Lung microvascular endothelial cell (primary cell): ENCODE data around the gene BTBD9. TPM values are rescaled to one million over a fixed set of nuclear protein-coding genes. Genes with fewer than 3 reads are reported as not detected.

Experiments
- DNase-seq, 2 donors: peaks; one replicate each; pipeline versions ENCODE4 v3.0.0 to v3.0.0-alpha.2; 2010; ENCODE audit warnings: low read depth in 2 of 2
- total RNA-seq: library from RNA; depleted of rRNA; stranded (reverse); fragments of >200 nt; gene quantifications from 2 replicates; pipeline ENCODE4 v1.2.1, GENCODE V29; 2014

Gene BTBD9
- total RNA-seq, 1 donor from 2014 or later: 7.1 TPM

GRCh38 chr6:38302838-38303237 is 336.9 kb downstream of the BTBD9 start:
- no peak for DNase-seq

DNA sequence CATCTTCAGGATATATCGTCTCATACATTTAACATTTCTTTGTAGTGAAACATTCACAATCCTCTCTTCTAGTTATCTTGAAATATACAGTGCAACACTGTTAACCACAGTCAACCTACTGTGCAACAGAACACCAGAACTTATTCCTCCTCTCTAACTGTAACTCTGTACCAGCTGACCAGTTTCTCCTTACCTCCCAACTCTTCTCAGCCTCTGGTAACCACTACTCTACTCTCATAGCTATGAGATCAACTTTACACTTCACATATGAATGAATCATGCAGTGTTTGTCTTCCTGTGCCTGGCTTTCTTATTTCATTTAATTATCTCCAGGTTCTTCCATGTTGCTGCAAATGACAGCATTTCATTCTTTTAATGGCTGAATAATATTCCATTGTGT is 337.6 kb downstream of the BTBD9 start:
- DNase-seq: peak in 1 of 2 donors; percentile 29

DNA sequence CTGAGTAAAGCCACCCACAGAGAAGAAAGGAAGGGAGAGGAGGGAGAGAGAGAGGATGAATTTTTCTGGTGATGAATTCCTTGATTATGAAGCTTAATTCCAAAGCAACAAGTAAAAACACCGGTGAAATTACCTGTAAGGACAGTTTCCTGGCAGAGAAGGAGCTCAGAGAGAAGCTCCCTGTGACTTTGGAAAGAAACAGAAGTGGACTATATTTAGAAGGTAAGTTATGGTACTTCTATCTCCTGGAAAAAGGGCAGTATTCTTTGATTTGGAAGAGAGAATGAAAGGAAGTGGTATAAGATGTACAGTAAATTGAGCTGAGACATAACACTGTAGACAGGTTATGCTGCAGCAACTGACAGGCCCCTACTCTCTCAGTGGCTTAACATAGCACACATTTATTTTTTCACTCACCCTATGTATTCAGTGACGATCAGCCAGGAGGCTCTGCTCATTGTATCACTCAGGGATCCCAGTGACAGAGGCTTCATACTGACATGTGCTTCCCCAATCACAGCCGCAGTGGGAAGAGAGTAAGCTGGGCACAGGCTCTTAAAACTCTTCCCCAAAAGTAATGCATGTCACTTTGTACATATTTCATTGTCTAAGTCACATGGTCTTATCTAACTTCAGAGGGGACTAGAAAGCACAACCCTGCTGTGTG is 349.5 kb downstream of the BTBD9 start:
- DNase-seq: no peak

DNA sequence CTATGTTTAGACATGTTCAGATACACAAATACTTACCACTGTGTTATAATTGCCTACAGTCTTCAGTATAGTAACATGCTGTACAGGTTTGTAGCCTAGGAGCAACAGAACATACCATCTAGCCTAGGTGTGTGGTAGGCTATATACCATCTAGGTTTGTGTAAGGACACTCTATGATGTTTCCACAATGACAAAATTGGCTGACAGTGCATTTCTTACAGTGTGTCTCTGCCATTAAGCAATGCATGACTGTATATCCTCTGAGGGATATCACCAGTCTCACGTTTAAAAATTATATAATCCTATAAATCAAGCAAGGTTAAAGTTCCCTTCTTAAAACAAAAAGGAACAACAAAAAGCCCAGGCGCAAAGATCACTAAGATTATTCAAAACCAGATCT is 352.2 kb downstream of the BTBD9 start:
- DNase-seq: no peak

GRCh38 chr6:38284802-38285394 is 354.8 kb downstream of the BTBD9 start:
- no peak for DNase-seq

- peak; percentile 9 to 76 for DNase-seq
Observed at GRCh38 chr6:38283734-38284362, 355.9 kb downstream of the BTBD9 start.

GRCh38 chr6:38282911-38283310 is 356.8 kb downstream of the BTBD9 start:
- DNase-seq: no peak

- DNase-seq: no peak
Observed at GRCh38 chr6:38281126-38281525, 358.6 kb downstream of the BTBD9 start.

DNA sequence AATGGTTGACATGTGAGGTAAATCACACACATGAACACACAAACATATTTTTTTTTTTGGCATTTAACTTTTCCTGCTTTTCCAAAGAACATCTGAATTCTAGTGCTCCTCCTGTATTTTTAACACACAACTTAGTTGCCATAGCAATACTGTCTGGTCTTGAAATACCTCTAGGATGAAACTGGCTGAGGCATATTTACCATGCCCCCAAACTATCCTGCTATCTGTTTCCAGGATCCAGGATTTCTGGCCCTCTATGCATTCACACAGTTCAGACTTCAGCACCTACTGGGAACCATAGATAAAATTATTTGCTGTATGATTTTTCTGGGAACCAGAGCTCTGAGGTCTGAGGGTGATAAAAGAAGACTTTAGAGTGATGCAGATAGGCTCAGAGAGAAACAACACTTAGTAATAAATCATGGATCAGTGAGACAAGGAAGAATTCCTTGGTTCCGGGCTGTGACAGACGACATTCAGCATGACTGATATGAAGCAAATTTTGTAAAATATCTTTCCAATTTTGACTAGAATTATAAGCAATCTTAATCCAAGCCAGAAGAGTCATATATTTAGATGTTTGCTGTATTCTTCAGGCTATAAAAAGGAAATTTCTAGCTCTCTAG is 359.7 kb downstream of the BTBD9 start:
- DNase-seq: no peak

DNA sequence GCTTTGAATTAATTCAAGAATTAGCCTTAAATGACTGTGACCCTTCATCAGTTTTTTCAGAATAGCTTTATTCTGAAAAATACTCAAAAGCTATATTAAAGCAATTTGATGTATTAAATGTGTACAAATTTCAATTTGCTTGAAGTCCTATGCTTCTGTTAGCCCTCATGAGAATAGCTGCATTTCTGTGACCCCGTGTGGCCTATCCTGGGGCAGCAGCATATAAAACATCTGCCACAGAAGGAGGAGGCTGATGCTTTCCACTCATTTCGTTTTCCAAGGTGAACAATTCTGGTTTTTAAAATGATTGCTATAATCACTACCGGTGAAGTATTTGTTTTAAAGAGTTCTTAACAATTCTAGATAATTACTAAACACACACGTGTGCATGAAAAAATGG is 360.3 kb downstream of the BTBD9 start:
- no peak for DNase-seq

DNA sequence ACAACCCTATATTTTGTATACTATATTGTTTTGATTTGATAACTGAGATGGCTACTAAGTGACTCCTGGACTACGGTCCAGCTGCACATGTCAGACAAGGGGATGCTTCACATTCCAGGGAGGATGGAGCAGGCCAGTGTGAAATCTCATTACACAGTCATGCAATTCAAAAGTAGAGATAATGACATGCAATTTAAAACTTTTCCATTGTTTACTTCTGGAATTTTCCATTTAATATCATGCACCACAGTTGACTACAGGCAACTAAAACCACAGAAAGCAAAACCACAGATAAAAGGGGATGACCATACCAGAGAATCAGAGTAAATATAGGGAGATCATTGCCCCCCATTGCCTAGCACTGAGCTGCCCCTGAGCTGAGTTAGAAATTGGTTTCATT is 366.4 kb downstream of the BTBD9 start:
- DNase-seq: no peak

DNA sequence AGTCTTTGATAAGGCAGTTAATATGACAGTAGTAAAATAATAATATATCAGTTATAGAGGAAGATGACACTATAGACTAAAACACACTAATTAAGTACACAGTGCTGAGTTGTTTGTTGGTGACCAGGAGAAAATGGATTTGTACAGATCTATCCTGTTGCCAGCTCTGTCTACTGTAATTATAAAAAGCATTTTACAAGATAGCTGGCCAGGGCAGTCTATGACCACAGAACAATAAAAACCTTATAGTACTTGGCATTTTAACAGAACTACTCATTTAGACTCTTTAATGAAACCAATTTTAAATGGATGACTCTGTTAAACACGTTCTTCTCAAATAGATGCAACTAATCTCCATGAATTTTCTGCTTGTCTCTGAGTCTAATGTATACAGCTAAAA is 367.5 kb downstream of the BTBD9 start:
- DNase-seq: no peak

GRCh38 chr6:38271081-38271480 is 368.6 kb downstream of the BTBD9 start:
- peak; percentile 6 to 19 for DNase-seq

DNA sequence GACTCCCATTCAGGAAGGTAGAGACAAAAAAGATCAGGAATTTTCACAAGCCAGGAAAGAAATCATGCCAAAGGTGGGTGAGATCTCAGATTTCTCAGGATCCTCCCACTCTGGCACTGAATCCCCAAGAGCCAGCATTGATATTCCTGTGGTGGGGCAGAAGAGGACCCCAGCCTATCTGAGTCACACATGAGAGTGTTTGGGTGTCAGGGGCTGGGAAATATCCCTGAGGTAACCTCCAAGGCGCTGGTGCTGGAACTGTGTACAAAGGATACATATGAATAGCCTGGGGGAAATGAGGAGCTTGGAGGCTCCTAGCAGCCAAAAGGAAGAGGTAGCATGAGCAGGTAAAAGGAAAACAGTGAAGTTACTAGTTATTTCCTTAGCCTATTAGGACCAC is 369.4 kb downstream of the BTBD9 start:
- DNase-seq: no peak

DNA sequence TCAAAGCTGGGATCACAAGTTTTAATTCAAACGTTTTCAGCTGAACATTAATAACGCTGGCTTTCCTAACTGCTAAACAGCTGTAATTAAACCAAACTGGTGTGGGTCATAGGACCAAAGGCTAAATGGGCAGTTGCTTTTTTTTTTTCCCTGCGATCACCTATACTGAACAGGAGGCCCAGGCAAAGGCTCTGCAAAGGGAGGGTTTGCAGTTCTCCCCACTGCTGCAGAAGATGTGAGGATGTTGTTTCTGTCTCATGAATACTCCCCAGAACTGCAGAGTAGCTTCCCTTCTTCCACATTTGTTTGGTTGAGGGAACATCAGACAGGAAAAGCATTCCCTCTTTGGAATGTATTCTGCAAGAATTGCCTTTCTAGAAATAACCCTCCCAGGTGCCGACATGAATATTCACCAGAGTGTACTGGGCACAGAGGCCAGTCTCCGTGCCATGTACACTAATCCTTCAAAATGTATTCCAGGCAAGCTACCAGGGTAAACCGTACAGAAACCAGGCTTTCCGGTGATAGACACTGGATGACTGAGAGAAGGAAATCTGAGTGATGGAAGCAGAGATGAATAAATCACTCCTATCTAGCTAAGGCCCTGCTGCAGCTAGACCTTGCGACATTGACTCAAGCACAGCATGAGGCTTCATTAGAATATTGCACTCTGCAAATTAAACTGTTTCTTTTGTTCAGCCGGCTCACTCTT is 370.1 kb downstream of the BTBD9 start:
- DNase-seq: peak in 1 of 2 donors; percentile 12

DNA sequence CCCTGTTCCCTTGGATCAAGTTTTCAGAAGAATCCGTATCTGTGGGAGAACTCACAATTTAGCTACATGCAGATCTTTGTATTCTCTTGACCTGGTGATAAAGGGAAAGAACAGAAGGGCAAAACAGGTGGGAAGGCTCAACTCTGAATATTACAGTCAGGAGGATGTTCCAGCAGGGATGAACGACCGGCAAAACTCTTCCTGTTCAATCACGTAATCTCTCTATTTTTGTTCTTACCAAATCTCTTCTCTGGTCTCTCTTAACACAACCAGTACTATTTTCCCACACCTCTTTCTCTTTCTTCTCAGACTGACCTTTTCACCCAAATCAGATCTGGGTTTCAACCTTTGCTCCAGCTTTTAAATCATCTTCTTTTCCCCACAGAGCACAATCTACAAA is 371.4 kb downstream of the BTBD9 start:
- DNase-seq: no peak

- DNase-seq: no peak
Observed at GRCh38 chr6:38266921-38267354, 372.8 kb downstream of the BTBD9 start.

DNA sequence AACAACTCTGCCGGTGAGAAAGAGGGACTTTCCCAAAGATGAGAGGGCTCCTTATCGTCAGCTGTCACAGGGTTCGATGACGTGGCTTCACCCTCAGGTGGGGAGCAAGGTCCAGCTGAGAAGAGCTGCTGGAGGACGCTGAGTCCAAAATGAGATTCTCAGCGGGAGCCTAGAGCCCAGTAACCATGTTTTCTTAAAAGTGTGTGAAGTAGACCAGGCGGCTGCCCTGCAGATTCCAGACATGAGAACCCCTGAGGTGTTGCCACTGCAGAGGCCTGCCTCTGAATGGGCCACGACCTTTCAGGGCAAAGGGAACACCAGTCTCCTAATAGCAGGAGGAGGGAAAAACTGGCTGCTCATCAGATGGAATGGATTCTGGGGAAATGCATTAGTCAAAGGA is 375.1 kb downstream of the BTBD9 start:
- DNase-seq: no peak

DNA sequence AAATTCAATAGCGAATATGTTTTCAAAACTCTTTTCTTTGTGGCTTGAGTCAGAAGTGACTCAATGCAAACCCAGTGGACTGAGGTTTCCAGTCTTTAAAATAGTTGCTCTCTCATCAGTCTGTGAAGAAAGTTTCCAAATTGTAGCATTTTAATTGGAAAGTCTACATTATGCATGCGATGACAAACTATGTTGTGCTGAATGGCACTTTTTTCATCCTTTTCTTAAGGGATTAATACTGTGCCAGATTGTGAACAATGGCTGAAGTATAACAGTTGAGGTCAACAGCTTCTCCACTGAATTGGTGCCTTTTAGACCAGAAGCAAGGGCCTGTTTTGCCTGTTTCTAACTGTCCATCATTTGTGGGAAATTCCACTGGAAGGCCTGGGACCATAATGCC is 377.1 kb downstream of the BTBD9 start:
- peak in 1 of 2 donors; percentile 47 for DNase-seq

DNA sequence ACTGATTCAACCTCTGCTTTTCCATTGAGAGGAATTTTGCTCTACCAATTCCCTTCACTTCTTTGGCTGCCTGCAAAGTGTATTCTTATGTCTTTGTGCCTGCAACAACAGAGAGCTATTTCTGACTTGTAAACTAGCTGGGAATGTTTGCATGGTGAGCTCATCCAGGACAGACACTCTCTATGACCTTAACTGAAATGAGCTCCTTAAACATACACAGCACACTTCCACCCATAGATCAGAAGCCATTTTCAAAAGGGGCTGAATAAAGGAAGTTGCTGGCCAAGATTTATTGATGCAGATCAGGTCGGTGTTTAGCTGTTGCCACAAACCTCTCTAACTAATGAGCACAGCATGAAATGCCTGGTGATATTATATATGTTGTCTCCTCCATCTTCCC is 377.7 kb downstream of the BTBD9 start:
- DNase-seq: peak; percentile 14 to 91

- DNase-seq: peak in 1 of 2 donors; percentile 11
Observed at GRCh38 chr6:38261626-38262025, 378.1 kb downstream of the BTBD9 start.

DNA sequence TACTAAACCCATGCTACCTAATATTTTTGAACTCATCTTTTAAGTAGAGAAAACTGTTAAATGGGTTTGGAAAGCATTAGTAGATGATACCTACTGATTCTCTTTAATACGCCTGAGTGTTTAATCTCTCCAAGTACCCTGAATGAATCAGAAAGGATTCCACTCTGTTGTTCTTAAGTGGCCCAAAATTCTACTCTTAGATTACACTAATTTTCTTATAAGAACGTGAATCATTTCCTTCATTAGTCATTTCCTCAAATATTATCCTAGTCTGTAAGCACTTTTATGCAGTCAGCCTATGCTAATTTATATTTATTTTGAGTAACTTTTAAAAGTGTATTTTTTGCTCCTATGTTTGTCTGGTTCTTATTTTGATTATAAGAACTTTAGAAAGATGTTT is 380.0 kb downstream of the BTBD9 start:
- DNase-seq: peak in 1 of 2 donors; percentile 81
